Gastrocnemius medialis (tissue), 4 donors: Measurements from ENCODE around the gene DMBT1.

Experiments
- POLR2A ChIP-seq, 2 donors: fragments of 450-650 bp; IDR thresholded peaks; one replicate each; pipeline ENCODE4 v1.6.1; 2017; ENCODE audit warnings: antibody characterized with exemption in 2 of 2, mild to moderate bottlenecking in 2 of 2, moderate library complexity in 2 of 2
- TF ChIP-seq, protein P1 (sequence below), 5 experiments: fragments of 450-650 bp in 3 of 5; fragments of 200-600 bp in 2 of 5; sonication (generic) in 2 of 5; IDR thresholded peaks in 4 of 5; conservative IDR thresholded peaks in 1 of 5; 1 replicate in 4 of 5; 2 replicates in 1 of 5; pipeline ENCODE4 v1.5.1; 2016 to 2019; ENCODE audit warnings: antibody characterized with exemption in 5 of 5, mild to moderate bottlenecking in 3 of 5, moderate library complexity in 3 of 5

- TF ChIP-seq, protein P1, sequence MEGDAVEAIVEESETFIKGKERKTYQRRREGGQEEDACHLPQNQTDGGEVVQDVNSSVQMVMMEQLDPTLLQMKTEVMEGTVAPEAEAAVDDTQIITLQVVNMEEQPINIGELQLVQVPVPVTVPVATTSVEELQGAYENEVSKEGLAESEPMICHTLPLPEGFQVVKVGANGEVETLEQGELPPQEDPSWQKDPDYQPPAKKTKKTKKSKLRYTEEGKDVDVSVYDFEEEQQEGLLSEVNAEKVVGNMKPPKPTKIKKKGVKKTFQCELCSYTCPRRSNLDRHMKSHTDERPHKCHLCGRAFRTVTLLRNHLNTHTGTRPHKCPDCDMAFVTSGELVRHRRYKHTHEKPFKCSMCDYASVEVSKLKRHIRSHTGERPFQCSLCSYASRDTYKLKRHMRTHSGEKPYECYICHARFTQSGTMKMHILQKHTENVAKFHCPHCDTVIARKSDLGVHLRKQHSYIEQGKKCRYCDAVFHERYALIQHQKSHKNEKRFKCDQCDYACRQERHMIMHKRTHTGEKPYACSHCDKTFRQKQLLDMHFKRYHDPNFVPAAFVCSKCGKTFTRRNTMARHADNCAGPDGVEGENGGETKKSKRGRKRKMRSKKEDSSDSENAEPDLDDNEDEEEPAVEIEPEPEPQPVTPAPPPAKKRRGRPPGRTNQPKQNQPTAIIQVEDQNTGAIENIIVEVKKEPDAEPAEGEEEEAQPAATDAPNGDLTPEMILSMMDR (IDR thresholded peaks at IDR 0.05 in 4 of 5, conservative IDR thresholded peaks at IDR 0.05 in 1 of 5) = no peak
- TF ChIP-seq POLR2A (IDR thresholded peaks at IDR 0.05) = no peak
These were observed 70.0 kb downstream of the DMBT1 start for GRCh38 chr10:122630526-122630925.
